ENCODE measurements around the gene TMEM178B.

DNA sequence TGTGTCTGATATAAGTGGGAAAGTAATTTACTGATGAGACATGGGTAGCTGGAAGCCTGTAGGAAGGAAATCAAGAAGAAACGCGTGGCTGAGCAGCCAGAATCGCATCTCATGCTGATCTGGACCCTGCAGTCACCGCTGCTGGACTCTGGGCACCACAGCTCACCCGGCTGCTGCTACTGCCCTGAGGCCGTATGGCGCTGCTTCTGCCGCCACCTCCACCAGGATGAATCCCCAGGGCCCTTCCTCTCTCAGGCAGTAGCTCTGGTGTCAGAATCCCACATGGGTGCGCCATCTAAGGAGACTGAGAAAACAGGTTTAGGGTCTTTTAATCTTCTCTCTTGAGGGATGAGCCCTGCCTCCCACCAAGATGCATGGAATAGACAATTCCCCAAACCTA is 407.1 kb downstream of the TMEM178B start:
- TF ChIP-seq, protein P1, sequence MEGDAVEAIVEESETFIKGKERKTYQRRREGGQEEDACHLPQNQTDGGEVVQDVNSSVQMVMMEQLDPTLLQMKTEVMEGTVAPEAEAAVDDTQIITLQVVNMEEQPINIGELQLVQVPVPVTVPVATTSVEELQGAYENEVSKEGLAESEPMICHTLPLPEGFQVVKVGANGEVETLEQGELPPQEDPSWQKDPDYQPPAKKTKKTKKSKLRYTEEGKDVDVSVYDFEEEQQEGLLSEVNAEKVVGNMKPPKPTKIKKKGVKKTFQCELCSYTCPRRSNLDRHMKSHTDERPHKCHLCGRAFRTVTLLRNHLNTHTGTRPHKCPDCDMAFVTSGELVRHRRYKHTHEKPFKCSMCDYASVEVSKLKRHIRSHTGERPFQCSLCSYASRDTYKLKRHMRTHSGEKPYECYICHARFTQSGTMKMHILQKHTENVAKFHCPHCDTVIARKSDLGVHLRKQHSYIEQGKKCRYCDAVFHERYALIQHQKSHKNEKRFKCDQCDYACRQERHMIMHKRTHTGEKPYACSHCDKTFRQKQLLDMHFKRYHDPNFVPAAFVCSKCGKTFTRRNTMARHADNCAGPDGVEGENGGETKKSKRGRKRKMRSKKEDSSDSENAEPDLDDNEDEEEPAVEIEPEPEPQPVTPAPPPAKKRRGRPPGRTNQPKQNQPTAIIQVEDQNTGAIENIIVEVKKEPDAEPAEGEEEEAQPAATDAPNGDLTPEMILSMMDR (IDR thresholded peaks at IDR 0.05): no peak
- no peak for TF ChIP-seq POLR2A (IDR thresholded peaks at IDR 0.05)

Data from ovary (tissue), 3 donors.